CD4-positive, alpha-beta T cell treated with Interferon gamma for 1 hour (primary cell): ENCODE measurements around the gene HDLBP.
"Not testable (repeated sequence)": the region's sequence is repeated elsewhere in the genome, so short reads cannot be mapped to it uniquely, and the experiment has no call there.

Experiments
- DNase-seq: peaks from one replicate; pipeline ENCODE4 v3.0.0-alpha.2; 2020

HDLBP gene

DNA sequence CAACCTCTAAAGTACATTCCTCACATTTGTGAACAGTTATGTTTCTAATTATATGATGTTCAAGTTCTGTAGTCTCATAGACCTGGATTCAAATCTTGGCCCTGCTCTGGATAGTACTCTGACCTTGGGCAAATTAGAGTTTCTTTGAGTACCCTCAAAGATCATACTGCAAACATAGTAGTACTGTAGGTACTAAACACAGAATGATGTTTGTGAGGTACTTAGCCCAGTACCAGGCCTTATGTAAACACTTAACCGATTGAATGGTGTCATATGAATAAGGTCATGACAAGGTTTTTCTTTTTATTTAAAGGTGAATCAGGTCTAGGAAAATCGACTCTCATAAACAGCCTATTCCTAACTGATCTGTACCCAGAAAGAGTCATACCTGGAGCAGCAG is 19.3 kb upstream of the HDLBP start:
- no peak for DNase-seq

- no peak for DNase-seq
These were observed 15.1 kb upstream of the HDLBP start for GRCh38 chr2:241330616-241330981.

GRCh38 chr2:241329669-241330615 is 14.5 kb upstream of the HDLBP start:
- no peak for DNase-seq

DNA sequence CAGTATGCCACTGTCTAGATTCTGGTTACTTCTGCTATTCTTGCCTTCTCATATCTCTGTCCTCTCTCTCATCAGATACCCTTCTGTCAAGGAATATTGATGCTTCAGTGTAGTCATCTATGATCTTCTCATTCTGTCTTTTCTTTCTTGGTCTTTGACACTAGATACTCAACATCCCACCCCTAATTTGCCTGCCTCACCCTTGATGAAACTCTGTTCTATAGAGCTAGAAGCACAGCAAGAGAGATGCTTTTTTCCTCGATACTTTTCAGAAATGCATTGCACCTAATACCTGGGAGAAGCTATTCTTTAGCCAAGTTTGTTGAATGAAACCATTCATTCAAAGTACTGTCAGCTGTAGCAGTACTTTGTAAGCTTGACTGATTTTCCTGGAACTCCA is 9.8 kb upstream of the HDLBP start:
- DNase-seq: no peak

GRCh38 chr2:241324775-241325174 is 9.3 kb upstream of the HDLBP start:
- DNase-seq: no peak

DNA sequence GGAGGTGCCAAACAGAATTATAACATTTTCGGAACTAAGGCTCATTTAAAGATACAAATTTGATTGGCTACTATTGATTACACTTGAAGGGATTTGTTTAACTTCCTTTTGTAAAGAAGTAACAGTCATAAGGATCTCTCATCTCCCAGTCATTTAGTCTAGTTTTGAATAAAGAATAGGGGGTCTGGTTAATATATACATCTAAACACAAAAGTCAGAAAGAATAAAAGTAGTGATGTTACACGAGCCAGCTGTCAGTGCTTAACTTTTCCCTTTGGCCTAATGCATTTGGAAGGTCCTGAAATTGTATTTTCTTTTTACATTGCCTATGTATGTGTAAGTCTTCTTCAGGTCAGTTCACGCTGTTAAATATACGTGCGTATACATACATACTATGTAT is 8.3 kb upstream of the HDLBP start:
- DNase-seq: no peak

GRCh38 chr2:241321886-241322285 is 6.4 kb upstream of the HDLBP start:
- DNase-seq: no peak

DNA sequence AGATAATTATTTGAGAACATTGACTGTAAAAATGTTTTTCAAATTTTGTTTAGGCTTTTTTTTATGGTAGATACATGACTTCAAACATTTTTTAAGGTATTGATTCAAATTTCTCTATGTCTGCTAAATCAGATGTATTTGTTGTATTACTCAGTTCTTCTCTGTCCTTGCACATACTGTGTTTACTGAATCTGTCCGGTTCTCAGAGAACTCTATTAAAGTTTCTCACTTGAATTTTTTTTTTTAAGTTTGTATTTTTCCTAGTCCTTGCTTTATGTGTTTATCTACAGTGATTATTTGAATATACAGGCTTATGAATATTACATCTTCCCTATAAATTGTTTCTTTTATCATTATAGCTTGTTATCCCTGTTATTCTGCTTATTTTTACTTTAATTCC is 5.6 kb upstream of the HDLBP start:
- DNase-seq: no peak

- no peak for DNase-seq
These were observed 4.9 kb upstream of the HDLBP start for GRCh38 chr2:241320394-241320793.

- not testable (repeated sequence) for DNase-seq
These were observed 3.4 kb upstream of the HDLBP start for GRCh38 chr2:241318830-241319229.

DNA sequence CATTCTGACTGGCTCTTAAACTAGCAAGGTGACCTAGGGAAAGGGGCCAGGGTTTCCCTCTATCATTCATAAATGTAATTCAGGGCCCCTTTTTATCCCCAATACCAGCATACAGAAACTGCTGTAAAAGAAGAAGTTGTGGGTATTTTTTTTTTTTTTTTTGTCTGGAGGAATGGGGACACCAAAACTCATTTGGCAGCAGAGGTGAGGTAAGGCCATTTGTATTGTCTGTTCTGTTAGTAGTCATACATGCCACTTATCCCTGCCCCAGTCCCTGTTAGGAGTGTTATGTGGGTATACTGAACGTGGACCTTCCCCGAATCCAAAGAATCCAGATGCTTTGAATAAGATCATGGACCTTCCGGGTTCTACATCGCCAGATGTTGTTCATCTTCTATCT is 1.9 kb upstream of the HDLBP start:
- no peak for DNase-seq

DNA sequence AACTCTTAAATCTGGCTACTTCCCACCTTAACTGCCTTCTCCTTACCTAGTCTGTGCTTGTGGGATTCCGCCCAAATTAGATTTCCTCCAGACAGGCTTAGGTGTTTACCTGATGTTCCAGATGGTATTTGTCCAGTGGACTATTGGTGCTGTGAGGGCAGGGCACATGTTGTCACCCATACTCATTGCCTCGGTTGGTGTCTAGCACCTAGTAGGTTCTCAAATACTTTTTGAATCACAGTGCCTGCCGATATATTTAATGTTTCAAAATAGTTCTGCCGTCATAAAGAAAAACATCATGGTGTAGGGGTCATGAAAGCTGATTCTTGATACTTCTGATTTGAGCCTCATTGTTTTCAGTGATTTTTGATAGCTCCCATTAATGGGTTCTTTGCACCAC is 1.4 kb upstream of the HDLBP start:
- DNase-seq: no peak

DNA sequence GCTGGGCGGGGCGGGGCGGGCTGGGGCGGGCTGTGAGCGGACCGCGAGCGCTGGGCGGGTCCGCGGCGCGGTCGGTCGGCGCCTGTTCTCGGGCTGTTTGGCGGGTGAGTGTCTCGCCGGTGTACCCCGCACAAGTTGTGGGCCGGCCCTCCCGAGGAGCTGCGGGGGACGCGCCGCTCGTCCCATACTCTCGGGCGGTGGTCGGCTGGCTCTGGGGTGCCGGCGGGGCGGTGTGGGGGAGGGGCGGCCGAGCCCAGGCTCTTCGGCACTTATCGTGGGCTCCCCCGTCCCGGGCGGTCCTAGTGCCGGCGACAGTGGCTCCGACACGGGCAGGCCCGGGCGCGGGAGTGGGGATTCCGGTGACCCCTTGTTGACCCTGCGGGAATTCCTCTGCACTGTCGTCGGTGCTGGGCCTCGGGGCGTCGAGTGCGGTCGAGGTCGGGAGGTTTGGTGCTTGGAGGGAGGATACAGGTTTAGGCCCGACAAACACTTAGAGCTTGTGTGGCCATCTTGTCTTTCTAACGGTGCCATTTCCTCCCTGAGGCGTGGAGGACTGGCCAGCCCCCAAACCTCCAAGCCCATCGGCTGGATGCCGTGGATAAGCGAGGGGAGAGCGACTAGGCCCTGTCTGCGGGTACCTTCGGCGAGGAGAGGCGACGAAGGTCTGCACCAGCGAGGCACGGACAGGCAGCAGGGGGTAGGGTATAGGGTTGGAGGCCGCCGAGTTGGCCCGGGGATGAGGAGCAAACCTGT is 583 bp upstream of the HDLBP start, which contains the start of gene SEPTIN2:
Gene SEPTIN2, plus strand, starts transcription at position 47 of the 753 bp plus-strand sequence. CDS start 8,308 bp downstream, outside the sequence.
- peak; percentile 82 for DNase-seq

GRCh38 chr2:241314226-241315092 is 1.0 kb downstream of the HDLBP start:
- DNase-seq: no peak

DNA sequence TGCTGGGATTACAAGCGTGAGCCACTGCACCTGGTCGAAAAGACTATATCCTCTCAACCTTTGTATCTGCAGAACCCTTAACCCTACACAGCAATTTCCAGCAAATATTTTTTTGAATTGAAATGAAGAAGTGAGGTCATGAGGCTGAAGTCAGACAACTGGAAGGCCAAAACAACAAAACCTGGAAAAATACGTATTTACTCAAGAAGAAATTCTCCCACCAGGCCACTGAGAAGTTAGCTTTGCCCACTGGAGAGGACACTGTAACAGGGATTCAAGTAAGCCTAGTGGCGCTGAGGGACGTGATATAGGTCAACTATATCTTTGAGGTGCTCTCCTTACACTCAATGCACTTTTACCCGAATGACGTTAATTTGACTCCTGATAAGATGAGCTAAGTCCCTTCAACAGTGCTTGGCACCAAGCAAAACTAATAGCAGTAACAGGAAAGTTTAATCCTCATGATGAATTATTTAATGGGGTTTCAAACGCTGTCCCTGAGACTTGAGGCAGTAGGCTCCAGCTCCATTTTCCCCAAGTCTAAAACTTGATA is 1.9 kb downstream of the HDLBP start:
- DNase-seq: no peak

DNA sequence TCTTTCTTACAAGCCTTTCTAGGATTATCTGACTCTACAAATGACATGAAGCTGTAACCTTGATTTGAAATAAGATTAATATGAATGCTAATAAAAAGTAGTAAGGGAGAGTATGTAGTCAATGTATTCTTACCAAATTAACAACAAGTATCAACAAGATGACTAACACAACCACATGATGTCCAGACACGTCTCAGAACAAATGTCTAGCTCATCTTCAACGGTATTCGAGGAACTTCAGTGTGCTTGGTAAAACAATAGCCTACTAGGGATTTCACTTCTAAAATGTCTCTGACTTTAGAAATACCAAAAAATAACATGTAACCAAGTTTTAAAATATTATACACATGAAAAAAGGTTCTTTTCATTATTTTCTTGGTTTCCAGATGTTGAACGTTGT is 3.4 kb downstream of the HDLBP start:
- DNase-seq: no peak

- DNase-seq: no peak
These were observed 4.4 kb downstream of the HDLBP start for GRCh38 chr2:241310917-241311566.

DNA sequence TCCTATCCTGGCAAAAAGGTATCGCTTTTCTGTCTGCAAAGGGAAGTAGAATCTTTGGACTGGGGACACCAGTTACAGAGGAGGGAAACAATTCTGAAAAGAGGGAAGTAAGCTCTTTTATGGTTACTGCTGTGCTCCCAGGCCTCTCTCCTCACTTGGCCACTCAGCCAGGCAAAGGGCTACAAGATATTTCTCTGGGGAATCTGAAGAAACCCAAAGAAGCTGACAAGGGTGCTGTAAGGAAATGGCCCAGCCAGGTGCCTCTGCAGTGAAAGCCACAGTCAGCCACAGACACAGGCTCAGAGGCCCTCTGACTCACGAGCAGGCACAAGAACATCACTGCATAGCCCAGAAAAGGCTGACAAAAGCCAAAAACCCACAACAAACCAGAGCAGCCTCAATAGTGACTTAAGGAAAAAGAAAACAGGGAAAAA is 5.8 kb downstream of the HDLBP start:
- peak; percentile 63 for DNase-seq

DNA sequence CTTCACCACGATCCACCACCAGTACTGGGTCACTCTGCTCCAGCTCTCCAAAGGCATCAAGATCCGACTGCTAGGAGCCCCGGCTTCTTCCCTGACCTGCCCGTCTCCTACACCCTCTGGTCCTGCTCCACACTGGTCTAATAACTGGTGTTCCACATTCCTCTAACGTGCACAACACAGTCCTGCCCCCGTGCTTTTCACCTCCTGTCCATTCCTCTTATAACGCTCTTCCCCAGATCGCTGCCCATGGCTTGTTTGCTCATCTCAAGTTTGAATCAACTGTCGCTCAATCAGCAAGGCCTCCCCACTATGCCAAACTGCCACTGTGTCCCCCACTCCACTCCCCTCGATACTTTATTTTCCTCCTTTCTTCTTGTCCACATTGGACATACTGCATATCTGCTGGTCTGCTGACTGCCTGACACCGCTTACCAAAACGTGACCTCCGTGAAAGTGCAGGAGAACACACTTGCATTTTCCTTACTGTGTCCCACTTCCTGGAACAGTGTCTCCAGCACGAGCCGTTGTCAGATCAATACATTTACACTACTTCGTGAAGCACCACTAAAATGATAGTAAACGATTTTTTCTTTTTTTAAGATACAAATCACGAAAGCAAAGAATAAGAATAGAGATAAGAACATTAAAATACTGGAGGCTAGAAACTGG is 6.5 kb downstream of the HDLBP start:
- DNase-seq: no peak

GRCh38 chr2:241308267-241308666 is 7.2 kb downstream of the HDLBP start:
- no peak for DNase-seq

- no peak for DNase-seq
These were observed 8.4 kb downstream of the HDLBP start for GRCh38 chr2:241307055-241307454.
